ENCODE measurements around the gene GABRE.

DNA sequence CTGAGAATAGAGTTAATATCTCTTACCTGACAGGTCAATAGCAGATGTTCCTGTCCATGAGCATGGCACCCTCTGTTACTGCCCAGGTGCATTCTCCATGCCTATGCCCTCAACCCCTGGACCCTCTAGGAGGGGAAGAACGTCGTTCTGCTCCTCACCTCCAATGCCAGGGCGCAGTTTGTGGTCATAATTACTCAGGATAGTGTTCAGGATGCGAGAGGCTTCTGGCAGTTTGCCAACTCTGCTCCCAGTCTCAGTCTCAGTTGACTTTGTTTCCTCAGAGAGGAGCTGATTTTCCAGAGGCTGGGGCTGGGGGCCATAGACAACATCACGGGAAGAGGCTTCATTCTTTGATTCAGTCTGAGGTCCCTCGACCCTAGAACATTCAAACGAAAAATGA, 4.4 kb downstream of the GABRE start:
- no peak for TF ChIP-seq CTCF (IDR thresholded peaks at IDR 0.05)
- TF ChIP-seq POLR2A (IDR thresholded peaks at IDR 0.05) = no peak

Measured in heart left ventricle (tissue), 13 donors.